Chondrocyte (in vitro differentiated cells): ENCODE data around the gene DCLK3. TPM values are rescaled to one million over a fixed set of nuclear protein-coding genes. Genes with fewer than 3 reads are reported as not detected.

Experiments
- DNase-seq: peaks from one replicate; pipeline ENCODE4 v3.0.0; 2021; ENCODE audit warnings: mixed read lengths, low spot score
- H3K27ac Mint-ChIP-seq: one replicate; pipeline ENCODE4 v1.8.0; 2021; ENCODE audit warnings: mild to moderate bottlenecking, moderate library complexity, mixed read lengths; ENCODE audit not compliant: unreplicated experiment
- H3K27me3 Mint-ChIP-seq: 2 replicates; pipeline ENCODE4 v1.8.0; 2021; ENCODE audit warnings: low read depth, mixed read lengths
- H3K36me3 Mint-ChIP-seq: 2 replicates; pipeline ENCODE4 v1.8.0; 2021; ENCODE audit warnings: low read depth, mixed read lengths
- H3K4me1 Mint-ChIP-seq: 2 replicates; pipeline ENCODE4 v1.8.0; 2021; ENCODE audit warnings: low read depth, mild to moderate bottlenecking, mixed read lengths
- H3K4me3 Mint-ChIP-seq: one replicate; pipeline ENCODE4 v1.8.0; 2021; ENCODE audit warnings: mild to moderate bottlenecking, moderate library complexity, mixed read lengths; ENCODE audit not compliant: unreplicated experiment
- H3K9me3 Mint-ChIP-seq: 2 replicates; pipeline ENCODE4 v1.8.0; 2021; ENCODE audit warnings: low read depth, mixed read lengths
- CTCF ChIP-seq: fragments of 200-600 bp; sonication (generic); IDR thresholded peaks from 2 replicates; pipeline ENCODE4 v1.5.0; 2021; ENCODE audit warnings: antibody characterized with exemption, mild to moderate bottlenecking, moderate library complexity
- total RNA-seq: library from RNA; stranded (reverse); gene quantifications from 3 replicates; pipeline ENCODE4 v1.2.1, GENCODE V29; 2021

Gene DCLK3
- total RNA-seq, 1 donor from 2014 or later = not detected

GRCh38 chr3:36662626-36663025 is 101.7 kb downstream of the DCLK3 start:
- H3K4me1 Mint-ChIP-seq = peaks cover 2% of the 10 kb centered on the region
- H3K27me3 Mint-ChIP-seq = peaks cover 8% of the 10 kb centered on the region
- no peak for DNase-seq
- TF ChIP-seq CTCF = no peak
- peaks cover 2% of the 10 kb centered on the region for H3K36me3 Mint-ChIP-seq
- H3K9me3 Mint-ChIP-seq = peaks cover 4% of the 10 kb centered on the region
- H3K27ac Mint-ChIP-seq = no peak overlapping the region
- no peak overlapping the region for H3K4me3 Mint-ChIP-seq

Other genes starting within 250 kb of the DCLK3 start
- gene TRANK1, start 180.5 kb upstream of the DCLK3 start, total RNA-seq = 16.3 to 21.6 TPM (median 18.5 TPM) in 3 replicates
- 14.3 to 20.5 TPM (median 15.6 TPM) in 3 replicates for gene EPM2AIP1, start 228.6 kb upstream of the DCLK3 start, total RNA-seq
- gene MLH1, start 229.0 kb upstream of the DCLK3 start, total RNA-seq = 32.5 to 39.0 TPM (median 32.6 TPM) in 3 replicates